DMS114 treated with DMSO at 0.1 percent for 48 hours (cell line): ENCODE data around the gene LRRFIP2.

Source experiments
- DNase-seq: peaks from one replicate; lab custom pipeline; 2025; ENCODE audit not compliant: unreplicated experiment; lab: John Stamatoyannopoulos, UW

Gene LRRFIP2

DNA sequence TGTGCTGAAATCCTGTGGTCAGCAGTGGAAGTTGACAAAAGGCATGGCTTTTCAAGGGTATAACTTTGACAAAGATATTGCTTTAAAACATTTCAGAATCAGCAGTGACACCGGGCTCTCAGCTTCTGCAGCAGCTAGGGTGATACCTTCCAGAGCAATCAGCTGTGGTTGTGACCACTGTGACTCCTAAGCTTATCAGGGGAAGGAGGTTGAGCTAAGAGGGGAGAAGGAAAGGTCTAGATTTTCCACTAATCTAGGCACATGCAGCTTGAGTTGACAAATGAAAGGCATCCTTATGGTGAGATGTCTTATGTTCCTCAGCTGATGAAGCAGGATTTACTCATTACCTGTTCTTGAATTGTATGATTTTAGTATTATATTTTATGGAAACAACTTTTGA, 16.3 kb upstream of the LRRFIP2 start:
- DNase-seq, result no peak

DNA sequence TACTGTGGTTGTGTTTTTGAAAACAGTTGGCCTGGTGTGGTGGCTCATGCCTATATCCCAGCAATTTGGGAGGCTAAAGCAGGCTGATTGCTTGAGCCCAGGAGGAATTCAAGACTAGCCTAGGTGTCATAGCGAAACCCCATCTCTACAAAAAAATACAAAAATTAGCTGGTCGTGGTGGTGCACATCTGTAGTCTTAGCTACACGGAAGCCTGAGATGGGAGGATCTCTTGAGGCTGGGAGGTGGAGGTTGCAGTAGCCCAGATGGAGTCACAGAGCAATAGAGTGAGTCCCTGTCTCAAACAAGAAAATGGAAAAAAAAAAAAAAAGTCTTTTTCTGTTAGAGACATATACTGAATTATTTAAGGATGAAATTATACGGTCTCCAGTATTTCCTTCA, 14.7 kb upstream of the LRRFIP2 start:
- no peak for DNase-seq

DNA sequence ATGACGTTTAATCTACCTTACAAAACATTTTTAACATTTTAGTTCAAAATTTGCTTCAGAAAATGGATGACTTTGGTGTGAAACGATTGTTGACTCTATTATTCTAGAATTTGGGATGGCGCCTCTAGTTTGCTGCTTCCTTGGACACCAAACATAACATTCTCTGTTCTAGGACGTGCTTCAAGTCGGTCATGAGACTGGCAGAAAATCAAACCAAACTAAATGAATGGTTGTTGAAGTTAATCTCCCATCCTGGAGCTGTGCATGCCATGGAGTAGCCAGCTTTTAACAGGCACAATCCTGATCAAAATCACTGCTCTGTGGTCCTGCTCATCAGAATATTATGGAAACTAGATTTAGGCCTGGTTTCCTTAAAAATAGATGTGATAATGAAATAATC, 9.6 kb upstream of the LRRFIP2 start:
- no peak for DNase-seq

DNA sequence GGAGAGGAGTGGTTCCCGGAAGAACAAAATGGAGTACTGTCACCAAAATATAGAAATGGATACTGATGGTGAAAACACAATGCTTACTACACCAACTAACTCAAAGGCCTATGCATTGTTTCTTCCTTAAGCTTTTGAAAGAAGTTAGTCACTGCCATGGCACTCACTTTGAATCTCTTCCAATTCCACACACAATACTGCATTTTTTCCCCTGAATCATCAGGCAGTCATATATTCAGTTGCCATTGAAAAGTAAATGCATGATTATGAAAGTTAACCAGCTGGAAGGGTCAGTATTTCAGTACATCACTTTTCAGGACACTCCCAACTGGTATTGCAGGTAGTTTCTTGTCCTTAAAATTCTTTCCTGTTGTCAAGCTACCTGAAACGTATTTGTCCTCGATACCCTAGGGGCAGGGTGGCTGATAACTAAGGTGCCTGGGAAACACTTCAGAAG, 9.0 kb upstream of the LRRFIP2 start:
- DNase-seq, result no peak

DNA sequence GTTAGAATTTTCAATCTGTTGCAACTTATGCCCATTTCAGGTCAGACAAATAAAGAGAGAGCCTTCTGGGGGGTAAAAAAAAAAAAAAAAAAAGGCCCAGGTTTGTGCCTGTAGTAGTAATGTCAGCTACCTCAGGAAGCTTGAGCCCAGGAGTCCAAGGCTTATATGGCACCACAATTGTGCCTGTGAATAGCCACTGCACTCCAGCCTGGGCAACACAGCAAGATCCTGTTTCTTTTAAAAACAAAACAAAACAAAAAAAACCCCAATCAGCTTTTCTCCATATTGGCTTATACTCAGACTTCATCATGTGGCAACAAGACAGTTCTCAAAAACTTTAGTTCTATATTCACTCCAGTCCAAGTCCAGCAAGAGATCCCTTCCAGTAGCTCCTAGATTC, 8.4 kb upstream of the LRRFIP2 start:
- DNase-seq, result no peak

DNA sequence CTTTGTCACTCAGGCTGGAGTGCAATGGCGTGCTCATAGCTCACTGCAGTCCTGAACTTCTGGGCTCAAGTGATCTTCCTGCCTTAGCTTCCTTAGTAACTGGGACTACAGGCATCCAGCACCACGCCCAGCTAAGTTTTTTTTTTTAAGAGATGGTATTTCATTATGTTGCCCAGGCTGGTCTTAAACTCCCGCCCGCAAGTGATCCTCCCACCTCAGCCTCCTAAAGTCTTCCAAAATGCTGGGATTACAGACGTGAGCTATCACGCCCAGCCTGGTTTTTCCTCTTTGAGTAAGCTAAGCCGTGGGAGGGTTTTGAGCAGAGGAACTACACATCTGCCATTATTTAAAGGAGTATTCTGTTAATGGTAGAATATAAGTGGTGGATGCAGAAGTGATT, 7.4 kb upstream of the LRRFIP2 start:
- no peak for DNase-seq

DNA sequence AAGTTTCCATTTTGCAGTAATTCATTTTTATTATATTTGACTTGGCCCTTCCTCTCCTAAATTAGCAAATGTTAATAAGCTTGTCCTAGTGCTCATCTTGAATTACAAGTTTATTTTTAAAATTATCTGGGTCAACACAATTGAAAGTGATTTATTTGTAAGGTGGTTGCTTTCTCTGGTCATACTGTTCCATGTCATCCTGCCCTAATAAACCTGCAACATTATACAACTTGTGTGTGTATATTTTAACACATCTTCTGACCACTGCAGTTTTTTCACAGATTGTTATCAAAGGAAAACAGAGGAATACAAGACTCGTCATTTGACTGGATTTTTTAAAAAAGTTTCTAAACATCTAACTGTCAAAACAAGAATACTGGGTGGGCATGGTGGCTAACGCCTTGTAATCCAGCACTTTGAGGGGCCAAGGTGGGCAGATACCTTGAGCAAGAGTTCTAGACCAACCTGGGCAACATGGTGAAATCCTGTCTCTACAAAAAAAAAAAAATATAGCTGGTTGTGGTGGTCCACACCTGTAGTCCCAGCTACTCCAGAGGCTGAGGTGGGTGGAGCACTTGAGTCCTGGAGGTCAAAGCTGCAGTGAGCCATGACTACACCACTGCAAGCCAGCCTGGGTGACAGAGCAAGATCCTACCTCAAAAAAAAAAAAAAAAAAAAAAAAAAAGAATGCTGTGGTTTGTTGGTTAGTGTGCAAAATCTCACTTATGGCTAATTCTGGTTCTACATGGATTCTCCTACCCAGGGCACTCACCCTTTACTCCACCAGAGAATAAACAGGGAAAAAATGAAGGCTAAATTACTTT, 5.0 kb upstream of the LRRFIP2 start:
- DNase-seq, result no peak

DNA sequence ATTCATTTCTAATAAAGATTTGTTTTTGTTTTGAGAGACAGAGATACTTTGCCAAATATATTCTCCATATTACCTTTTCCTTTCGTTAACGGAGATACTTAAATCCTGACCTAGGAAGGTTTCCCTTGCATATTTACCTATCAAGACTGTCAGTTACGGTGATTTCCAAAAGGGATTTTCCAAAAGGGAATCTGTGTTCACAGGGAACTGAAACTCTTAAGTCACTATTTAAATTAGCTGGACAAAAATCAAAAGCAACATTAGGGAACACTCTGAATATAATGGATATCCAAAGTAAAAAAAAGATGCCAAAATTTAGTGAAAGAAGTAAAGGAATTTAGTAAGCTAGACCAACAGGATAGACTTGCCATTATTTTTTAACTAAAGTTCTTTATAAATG, 576 bp downstream of the LRRFIP2 start:
- no peak for DNase-seq

DNA sequence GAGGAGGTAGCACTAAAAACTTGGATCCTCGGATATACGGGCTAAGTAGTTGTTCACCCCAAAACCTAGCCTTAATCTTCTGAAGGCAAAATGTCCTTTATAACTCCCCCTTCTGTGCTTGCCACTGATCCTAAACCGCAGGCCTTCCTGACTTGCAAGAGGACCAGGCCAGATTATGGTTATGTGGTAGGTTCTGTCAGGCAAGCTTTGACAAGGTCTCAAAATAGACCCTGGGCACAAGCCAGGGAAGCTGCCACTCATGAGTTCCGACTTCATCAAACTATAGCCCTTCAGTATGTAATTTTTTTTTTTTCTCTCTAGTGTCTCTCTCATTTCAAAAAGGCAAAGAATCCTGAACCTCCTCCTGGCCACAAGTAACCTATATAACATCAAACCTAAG, 3.2 kb downstream of the LRRFIP2 start:
- no peak for DNase-seq

DNA sequence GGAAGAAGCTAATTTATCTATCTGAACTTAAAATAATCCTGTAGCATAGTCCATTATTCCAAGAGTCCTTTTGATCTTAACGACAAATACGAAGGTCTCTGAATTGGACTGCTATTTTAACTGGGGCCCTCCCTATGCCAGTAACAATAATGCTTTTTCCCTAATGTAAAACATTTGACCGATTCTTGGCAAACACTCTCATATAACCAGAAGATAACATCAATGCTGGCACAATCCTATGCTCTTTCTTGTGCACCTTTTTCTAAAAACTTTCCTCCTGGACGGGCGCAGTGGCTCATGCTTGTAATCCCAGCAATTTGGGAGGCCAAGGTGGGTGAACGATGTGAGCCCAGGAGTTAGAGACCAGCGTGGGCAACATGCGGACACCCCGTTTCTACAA, 3.9 kb downstream of the LRRFIP2 start:
- no peak for DNase-seq

DNA sequence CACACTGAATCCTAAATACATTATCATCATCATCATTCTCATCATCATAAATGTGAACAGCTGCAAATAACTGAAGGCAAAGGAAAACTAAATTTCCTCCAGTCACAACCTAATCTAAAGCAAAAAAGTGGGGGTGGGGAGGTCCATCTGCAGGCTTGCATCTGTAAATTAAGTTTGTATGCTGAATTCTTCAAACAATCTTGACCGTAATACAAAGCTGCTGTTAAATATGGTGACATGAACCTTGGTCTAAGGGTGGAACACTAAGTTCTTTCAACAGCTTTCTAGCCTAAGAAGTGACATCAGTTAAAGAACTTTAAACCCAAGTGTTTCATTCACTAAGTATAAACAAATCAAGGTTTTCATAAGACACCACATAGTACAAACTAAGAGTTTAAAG, 4.3 kb downstream of the LRRFIP2 start:
- no peak for DNase-seq

DNA sequence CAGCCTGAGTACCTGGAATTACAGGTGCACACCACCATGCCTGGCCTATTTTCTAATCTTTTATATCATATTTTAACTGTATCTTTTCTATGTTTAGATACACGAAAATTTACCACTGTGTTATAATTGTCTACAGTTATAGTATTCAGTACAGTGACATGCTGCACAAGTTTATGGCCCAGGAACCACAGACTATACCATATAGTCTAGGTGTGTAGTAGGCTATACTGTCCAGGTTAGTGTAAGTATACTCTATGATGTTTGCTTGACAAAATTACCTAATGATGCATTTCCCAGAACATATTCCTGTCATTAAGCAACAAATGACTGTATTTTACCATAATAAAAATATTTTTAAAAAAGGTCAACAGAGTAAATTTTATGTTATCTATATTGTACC, 5.5 kb downstream of the LRRFIP2 start:
- no peak for DNase-seq

DNA sequence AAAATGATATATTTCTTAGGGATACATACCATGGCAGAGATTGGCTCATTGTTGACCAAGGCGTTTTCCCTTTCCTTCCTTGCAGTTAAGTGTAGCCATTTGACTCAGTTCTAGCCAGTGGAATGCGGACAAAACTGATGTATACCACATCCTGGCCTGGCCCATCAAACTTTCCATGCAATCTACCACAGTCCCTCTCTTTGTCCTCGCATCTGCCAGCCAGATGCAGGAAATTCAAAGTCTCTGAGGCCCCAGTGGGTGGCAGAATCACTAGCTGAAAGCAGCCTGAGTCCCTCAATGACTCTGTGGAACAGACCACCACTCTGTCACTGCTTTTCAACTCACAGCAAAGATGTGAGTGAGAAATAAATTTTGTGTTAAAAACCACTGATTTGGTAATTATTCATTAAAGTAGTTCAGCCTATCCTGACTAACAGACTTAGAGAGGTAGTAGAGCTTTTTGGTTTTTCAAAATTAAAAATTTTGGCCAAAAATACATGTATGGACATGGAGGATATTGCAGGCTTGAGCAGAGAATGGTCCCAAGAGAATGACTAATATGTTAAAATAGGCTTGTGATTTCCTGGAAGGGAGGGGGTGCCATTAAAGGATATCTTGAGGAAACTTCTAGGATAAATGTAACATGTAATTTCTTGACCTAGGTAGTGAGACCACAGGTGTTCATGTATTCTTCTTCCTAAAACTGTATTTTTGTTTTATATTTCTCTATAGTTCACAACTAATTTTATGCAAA, 10.9 kb downstream of the LRRFIP2 start:
- DNase-seq, result no peak

DNA sequence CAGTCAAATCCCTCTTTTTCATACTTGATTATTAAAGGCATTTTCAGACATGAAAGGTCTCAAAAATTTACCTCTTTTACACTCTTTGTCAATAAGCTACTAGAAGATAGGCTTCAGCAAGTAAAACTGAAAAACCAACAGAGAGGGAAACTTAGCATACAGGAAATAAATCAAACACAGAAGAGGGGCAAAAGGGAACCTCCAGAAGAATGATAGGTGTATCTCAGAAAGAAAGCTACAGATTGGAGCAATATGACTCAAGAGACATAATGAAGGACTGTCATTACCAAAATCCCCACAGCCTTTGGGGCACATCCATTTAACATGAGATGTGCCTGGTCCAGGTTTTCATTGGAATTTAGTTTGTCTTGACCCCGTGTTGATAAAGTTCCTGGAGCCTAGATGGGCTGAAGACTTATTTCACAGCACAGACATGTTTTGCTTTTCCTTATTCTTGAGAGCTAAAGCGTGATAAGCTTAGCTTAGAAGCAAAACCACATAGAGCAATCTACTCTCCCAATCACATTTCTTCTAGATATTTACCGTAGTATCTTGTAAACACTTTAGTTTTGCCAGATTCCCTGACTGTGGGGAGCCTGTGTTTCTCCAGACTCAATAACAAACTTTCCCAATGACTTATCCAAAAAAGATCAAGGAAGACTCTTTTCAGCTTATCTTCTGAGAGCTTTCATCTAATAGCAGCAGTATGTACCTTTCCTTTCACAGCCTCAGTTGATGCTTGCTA, 11.7 kb downstream of the LRRFIP2 start:
- DNase-seq, result no peak

DNA sequence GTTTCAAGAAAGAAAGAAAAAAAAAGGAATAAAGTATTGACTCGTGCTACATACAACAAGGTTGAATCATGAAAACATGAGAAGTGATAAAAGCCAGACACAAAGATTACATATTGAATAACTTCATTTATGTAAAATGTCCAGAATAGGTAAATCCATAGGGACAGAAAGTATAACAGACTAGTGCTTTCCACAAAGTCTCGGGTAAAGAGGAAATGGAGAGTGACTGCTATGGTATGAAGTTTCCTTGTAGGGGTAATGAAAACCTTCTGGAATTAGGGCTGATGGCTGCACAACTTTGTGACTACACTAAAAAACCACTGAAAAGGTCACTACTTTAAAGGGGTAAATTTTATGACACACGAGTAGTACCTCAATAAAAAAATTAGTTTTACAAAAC, 13.0 kb downstream of the LRRFIP2 start:
- DNase-seq, result no peak

DNA sequence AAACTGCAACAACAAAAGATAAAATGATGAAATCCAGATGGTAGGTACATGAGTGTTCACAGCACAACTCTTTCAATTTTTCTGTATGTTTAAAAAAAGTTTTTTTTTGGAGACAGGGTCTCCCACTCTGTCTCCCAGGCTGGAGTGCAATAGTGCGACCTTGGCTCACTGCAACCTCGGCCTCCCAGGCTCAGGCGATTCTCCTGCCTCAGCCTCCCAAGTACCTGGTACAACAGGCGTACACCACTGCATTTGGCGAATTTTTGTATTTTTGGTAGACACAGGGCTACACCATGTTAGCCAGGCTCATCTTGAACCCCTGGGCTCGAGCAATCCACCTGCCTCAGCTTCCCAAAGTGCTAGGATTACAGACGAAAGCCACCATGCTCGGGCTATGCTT, 18.6 kb downstream of the LRRFIP2 start:
- DNase-seq, result no peak

DNA sequence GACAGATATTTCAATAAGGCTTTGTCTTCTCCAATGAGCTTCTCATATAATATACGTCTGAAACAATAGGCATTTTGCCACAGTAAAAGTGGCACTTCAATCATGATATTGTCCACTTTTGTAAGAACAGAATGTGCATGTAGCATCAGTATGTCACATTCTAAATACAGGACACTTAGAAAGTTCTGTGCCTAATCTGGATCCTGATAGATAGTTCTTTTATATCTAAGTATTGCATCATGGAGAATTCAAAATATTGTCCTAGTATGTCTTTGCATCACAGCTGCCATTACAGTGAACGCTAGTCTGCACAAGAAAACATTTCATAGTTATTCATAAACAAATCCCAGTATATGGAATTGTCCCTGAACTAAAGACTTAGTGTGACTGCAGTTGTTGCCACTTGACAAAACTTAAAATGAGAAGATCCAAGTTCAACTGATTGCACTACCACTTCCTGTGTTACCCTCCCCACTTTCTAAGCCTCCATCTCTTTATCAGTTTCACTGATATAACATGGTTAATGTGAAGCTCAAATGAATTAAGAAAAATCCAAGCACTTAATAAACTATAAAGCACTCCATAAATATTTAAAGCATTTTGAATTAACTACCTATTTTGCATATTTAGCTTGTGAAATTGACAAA, 19.6 kb downstream of the LRRFIP2 start:
- no peak for DNase-seq

DNA sequence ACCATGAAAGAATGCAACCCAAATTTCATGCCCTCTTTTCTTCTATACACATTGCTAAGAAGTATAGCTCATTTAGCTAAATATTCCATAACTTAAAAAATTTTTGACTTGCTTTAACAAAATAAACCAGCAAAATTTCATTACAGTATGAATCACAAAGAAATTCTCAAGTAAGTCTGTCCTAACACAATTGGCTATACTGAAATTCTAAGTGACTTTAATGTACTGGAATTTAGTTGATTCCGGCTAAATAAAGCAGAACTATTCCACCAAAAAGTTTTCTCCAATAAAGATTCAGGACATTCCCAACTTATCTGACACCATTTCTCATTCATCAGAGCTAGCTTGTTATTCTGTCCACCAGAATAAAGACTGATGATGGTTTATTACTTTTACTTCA, 23.8 kb downstream of the LRRFIP2 start:
- DNase-seq, result no peak

DNA sequence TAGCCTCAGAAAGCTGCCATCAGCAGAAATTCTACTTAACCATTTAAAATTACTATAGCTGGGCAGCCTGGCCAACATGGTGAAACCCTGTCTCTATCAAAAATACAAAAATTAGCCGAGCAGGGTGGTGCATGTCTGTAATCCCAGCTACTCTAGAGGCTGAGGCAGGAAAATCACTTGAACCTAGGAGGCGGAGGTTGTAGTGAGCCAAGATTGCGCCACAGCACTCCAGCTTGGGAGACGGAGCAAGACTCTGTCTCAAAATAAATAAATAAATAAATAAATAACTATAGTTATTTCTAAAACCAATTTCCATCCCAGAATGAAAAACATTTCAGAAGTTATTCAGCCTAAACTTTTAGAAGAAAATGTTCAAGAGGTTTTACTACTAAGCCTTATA, 25.1 kb downstream of the LRRFIP2 start:
- DNase-seq, result no peak

DNA sequence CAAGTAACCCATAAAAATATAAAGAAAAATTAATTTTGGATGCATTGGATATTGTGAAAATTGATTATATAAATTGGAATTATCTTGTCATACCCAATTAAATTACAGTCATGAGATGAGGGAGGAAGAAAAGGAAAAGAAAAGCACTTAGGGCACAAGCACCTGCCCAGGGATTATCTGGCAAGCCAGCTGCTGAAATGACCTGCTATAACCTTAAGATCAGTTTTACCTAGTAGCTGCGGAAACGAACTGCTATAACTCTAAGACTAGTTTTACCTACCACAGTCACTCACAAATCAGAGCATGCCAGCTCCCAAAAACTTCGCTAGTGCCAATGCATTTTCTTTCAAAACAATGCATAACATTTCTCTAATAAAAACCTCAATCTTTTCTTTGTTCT, 26.2 kb downstream of the LRRFIP2 start:
- no peak for DNase-seq

DNA sequence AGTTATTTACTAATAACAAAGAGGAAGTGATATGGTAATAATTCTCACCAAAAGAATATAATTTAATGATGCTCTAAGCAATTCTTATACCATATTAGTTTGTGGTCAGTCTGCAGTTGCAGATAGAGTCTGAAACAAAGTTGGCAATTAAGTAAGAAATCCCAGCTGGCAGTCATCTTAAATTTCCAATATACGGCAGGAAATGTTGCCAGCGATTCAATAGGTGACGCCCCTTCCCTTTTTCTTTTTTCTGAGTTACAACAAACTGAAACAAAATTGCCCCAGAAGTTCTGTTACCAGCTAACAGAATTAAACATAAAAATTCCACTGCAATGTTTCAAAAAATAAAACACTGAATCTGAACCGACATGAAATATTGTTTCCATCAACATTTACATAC, 26.7 kb downstream of the LRRFIP2 start:
- no peak for DNase-seq
